ENCODE data around the gene NKX2-4. TPM values are rescaled to one million over a fixed set of nuclear protein-coding genes. Genes with fewer than 3 reads are reported as not detected.

Gene NKX2-4
- total RNA-seq, 2 donors from 2014 or later: not detected

DNA sequence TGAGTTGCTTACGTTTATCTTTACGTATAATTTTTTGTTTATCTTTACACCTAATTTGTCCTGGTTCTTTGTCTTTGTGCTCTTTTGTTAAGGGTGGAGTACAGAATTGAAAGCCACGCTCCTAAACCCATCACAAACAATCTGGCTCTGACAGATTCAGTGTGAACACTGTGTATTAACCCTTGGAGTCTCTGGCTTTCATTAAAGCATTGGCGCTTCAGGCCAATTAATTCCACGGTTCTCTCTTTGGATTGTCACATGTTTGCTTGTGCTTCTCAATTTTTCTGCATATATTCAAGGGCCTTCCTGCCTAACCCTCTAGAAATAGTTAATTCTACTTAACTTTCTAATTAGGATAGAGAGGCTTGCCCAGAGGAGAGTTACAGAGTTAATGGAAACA is 38.6 kb downstream of the NKX2-4 start:
- no peaks in the 10 kb centered on the region for H3K36me3 ChIP-seq
- H3K27ac ChIP-seq: no peak overlapping the region
- intact Hi-C loops (cut with DNase I): no loop called here
- H3K4me3 ChIP-seq: no peak overlapping the region
- DNase-seq: no peak
- no peaks in the 10 kb centered on the region for H3K27me3 ChIP-seq
- no peak for TF ChIP-seq CTCF (IDR thresholded peaks at IDR 0.05)
- H3K9ac ChIP-seq (ENCODE audit: low read depth in 2 of 2, low read length in 2 of 2): no peak overlapping the region
- no peaks in the 10 kb centered on the region for H3K4me1 ChIP-seq
- no peaks in the 10 kb centered on the region for H3K9me3 ChIP-seq

DNA sequence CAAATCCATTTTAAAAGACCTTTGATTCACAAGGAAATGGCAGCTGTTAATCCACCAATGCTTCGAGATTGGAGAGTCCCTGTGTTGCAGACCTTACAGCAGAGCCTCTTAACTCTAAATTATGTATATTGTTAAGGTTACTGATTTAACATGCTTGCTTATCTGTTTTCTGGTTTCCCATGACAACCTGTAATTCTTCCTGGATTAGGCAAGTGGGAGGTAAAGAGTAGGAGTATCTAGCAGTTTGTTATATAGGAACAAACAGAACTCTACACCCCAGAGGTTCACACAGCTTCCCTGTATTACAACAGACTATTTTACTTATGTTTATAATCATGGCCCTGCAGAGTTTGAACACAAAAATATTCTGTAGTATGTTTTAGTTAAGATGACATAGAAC is 39.5 kb downstream of the NKX2-4 start:
- no peak for DNase-seq
- H3K9ac ChIP-seq (ENCODE audit: low read depth in 2 of 2, low read length in 2 of 2): no peak overlapping the region
- intact Hi-C loops (cut with DNase I): no loop called here
- no peak overlapping the region for H3K4me3 ChIP-seq
- H3K4me1 ChIP-seq: no peaks in the 10 kb centered on the region
- H3K36me3 ChIP-seq: no peaks in the 10 kb centered on the region
- H3K27me3 ChIP-seq: no peaks in the 10 kb centered on the region
- no peak for TF ChIP-seq CTCF (IDR thresholded peaks at IDR 0.05)
- H3K9me3 ChIP-seq: no peaks in the 10 kb centered on the region
- no peak overlapping the region for H3K27ac ChIP-seq

- no peaks in the 10 kb centered on the region for H3K27me3 ChIP-seq
- TF ChIP-seq CTCF (IDR thresholded peaks at IDR 0.05): no peak
- H3K36me3 ChIP-seq: no peaks in the 10 kb centered on the region
- H3K27ac ChIP-seq: no peak overlapping the region
- no peak overlapping the region for H3K9ac ChIP-seq (ENCODE audit: low read depth in 2 of 2, low read length in 2 of 2)
- no peaks in the 10 kb centered on the region for H3K4me1 ChIP-seq
- no peak for DNase-seq
- H3K4me3 ChIP-seq: no peak overlapping the region
- intact Hi-C loops (cut with DNase I): no loop called here
- H3K9me3 ChIP-seq: no peaks in the 10 kb centered on the region
Observed at GRCh38 chr20:21356386-21356785, 40.9 kb downstream of the NKX2-4 start.

DNA sequence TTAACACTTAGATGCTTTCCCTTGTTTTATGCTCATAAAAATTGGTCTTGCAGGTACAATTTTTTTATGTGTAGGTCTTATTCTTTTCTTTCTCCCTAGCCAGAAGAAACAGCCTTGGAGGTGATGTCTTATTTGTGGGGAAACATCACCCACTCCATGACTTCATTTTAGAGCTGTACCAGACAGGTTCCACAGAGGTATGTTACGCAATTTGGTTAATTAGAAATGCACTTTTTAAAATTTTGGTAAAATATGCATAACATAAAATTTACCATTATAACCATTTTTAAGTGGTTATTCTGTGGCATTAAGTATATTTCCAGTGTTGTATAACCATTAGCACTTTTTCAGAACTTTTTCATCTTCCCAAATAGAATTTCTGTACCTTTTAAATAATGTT is 41.3 kb downstream of the NKX2-4 start:
- intact Hi-C loops (cut with DNase I): no loop called here
- TF ChIP-seq CTCF (IDR thresholded peaks at IDR 0.05): no peak
- DNase-seq: no peak
- Histone ChIP-seq H3K9ac (ENCODE audit: low read depth in 2 of 2, low read length in 2 of 2) (no peak overlapping the region), H3K27me3 (no peaks in the 10 kb centered on the region), H3K9me3 (no peaks in the 10 kb centered on the region), H3K27ac (no peak overlapping the region), H3K4me1 (no peaks in the 10 kb centered on the region), H3K36me3 (no peaks in the 10 kb centered on the region), H3K4me3 (no peak overlapping the region)

DNA sequence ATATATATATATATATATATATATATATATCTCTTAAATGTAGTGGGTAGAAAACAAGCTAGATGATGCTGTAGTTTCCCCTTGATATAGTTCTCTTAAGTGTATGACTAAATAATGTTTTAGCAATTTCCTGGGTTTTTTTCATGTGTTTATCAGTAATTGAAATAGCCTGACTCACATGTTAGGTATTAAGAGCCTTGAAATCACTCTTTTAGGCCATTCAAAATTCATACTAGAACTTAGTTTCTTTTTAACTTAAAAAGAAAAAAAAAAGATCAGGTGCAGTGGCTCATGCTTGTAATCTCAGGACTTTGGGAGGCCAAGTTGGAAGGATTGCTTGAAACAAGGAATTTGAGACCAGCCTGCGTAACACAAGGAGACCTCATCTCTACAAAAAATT is 44.1 kb downstream of the NKX2-4 start:
- no peak overlapping the region for H3K4me3 ChIP-seq
- no peak overlapping the region for H3K9ac ChIP-seq (ENCODE audit: low read depth in 2 of 2, low read length in 2 of 2)
- H3K36me3 ChIP-seq: peaks cover 5% of the 10 kb centered on the region
- TF ChIP-seq CTCF (IDR thresholded peaks at IDR 0.05): no peak
- intact Hi-C loops (cut with DNase I): no loop called here
- no peak for DNase-seq
- H3K27ac ChIP-seq: no peak overlapping the region
- H3K4me1 ChIP-seq: no peaks in the 10 kb centered on the region
- no peaks in the 10 kb centered on the region for H3K9me3 ChIP-seq
- H3K27me3 ChIP-seq: no peaks in the 10 kb centered on the region

DNA sequence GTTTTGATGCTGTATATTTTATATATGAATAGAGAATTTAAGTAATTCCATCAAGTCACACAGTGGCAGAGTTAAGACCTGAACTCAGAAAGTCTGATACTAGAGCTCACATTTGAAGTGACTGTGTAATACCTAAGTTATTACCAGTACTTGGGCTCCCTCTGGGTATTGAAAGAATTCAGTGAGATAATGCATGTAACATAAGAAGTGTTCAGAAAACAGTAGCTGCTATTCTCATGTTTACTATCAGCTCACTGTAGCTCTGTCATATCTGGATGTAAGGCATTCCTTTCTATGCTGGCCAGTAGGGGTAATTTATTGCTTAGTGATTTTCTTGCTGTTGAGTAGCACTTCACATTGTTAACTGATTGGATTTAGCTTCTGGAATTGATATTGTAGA is 44.6 kb downstream of the NKX2-4 start:
- intact Hi-C loops (cut with DNase I): no loop called here
- peaks cover 5% of the 10 kb centered on the region for H3K36me3 ChIP-seq

More for the DNA sequence above, 44.6 kb downstream of the NKX2-4 start:
- Histone ChIP-seq H3K27ac (no peak overlapping the region), H3K4me3 (no peak overlapping the region), H3K9ac (ENCODE audit: low read depth in 2 of 2, low read length in 2 of 2) (no peak overlapping the region), H3K27me3 (no peaks in the 10 kb centered on the region), H3K4me1 (no peaks in the 10 kb centered on the region), H3K9me3 (no peaks in the 10 kb centered on the region)
- no peak for TF ChIP-seq CTCF (IDR thresholded peaks at IDR 0.05)
- no peak for DNase-seq
